ENCODE measurements around the gene POTEE.
"Not testable (repeated sequence)": the region's sequence is repeated elsewhere in the genome, so short reads cannot be mapped to it uniquely, and the experiment has no call there.

DNA sequence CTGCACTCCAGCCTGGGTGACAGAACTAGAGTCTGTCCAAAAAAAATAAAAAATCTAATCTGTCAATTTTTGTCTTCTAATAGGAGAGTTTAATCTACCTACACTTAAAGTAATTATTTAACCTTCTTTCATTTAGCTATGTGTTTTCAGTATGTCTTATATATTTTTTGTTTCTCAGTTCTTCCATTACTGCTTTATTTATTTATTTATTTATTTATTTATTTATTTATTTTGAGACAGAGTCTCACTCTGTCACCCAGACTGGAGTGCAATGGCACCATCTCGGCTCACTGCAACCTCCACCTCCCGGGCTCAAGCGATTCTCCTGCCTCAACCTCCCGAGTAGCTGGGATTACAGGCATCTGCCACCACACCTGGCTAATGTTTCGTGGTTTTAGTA lies 43.8 kb upstream of the POTEE start:
- not testable (repeated sequence) for TF ChIP-seq POLR2A (IDR thresholded peaks at IDR 0.05); CTCF (IDR thresholded peaks at IDR 0.05 in 8 of 11, conservative IDR thresholded peaks at IDR 0.05 in 3 of 11); POLR2AphosphoS5 (IDR thresholded peaks at IDR 0.05)
